ENCODE results near the gene CYP20A1. TPM values are rescaled to one million over a fixed set of nuclear protein-coding genes. Genes with fewer than 3 reads are reported as not detected.
"Not testable (repeated sequence)": the region's sequence is repeated elsewhere in the genome, so short reads cannot be mapped to it uniquely, and the experiment has no call there.

CYP20A1 gene, protein sequence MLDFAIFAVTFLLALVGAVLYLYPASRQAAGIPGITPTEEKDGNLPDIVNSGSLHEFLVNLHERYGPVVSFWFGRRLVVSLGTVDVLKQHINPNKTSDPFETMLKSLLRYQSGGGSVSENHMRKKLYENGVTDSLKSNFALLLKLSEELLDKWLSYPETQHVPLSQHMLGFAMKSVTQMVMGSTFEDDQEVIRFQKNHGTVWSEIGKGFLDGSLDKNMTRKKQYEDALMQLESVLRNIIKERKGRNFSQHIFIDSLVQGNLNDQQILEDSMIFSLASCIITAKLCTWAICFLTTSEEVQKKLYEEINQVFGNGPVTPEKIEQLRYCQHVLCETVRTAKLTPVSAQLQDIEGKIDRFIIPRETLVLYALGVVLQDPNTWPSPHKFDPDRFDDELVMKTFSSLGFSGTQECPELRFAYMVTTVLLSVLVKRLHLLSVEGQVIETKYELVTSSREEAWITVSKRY
- polyA plus RNA-seq (ENCODE audit: insufficient read length in 10 of 10), result 10 to 100 TPM; 11.9 to 18.0 (median 14.3) TPM
- long read RNA-seq, donor 1, partial matches to known transcripts, result 0 of 1 reads
- long read RNA-seq, donor 1, other reads (novel, unspliced or antisense), result 0 of 1 reads
- long read RNA-seq, donor 2, result 0 reads
- long read RNA-seq, donor 3, result 0 reads
- long read RNA-seq, donor 4, result 0 reads
- long read RNA-seq, donor 5, partial matches to known transcripts, result 0 of 3 reads
- long read RNA-seq, donor 5, other reads (novel, unspliced or antisense), result 0 of 3 reads
- long read RNA-seq, donor 6, partial matches to known transcripts, result 9 of 10 reads
- long read RNA-seq, donor 6, other reads (novel, unspliced or antisense), result 0 of 10 reads
- long read RNA-seq, donor 7, partial matches to known transcripts, result 0 of 1 reads
- long read RNA-seq, donor 7, other reads (novel, unspliced or antisense), result 0 of 1 reads
- long read RNA-seq, donor 8, partial matches to known transcripts, result 0 of 5 reads
- long read RNA-seq, donor 8, other reads (novel, unspliced or antisense), result 0 of 5 reads
- long read RNA-seq, donor 9, result 0 reads

DNA sequence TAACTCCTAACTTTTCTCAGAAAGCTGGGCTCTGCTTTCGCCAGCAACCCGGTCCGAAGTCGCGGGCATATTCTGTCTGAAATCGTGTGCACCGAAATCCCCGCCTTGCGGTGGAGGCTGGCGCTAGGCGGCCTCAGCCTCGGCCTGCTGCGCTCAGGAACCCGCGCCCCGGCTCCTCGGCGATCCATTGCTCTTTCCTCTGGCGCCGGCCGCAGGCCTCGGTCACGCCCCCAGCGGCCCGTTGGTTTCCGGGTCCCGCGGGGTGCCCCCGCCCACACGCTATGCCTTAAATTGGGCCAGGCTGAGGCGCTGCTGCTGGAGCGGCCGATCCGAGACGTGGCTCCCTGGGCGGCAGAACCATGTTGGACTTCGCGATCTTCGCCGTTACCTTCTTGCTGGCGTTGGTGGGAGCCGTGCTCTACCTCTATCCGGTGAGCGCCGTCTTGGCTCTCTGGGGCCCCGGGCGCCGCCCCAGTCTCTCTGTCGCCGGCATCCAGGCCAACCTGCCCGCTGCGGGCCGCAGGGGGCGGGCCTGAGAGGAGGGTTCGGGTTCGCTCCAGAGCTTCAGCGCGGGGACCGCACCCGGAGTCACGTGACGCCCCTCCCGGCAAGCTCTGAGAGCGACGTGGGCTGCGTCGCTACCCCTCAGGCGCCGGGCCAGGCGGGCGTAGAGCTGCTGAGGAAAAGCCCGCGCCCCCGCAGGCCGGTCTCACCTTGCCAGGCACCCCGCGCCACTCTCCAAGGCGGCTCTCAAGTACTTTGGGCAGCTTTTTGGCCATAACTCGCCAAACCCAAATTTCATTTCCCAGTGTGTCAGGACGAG lies at the start of gene CYP20A1:
Gene CYP20A1 (plus strand): TSS at position 315 of the 823 bp plus-strand sequence. CDS start 45 bp downstream, at position 360.
- peak; percentile 97 to 99 (median 98) for DNase-seq

DNA sequence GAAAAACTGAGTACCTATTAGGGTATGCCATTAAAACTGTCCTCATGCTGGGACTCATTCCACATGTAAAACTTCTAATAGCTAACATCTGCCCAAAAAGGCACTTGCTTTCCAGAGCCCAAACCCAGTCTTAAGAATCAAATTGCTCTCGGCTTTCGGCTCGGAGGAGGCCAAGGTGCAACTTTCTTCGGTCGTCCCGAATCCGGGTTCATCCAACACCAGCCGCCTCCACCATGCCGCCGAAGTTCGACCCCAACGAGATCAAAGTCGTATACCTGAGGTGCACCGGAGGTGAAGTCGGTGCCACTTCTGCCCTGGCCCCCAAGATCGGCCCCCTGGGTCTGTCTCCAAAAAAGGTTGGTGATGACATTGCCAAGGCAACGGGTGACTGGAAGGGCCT lies 48.3 kb upstream of the CYP20A1 start:
- not testable (repeated sequence) for DNase-seq

DNA sequence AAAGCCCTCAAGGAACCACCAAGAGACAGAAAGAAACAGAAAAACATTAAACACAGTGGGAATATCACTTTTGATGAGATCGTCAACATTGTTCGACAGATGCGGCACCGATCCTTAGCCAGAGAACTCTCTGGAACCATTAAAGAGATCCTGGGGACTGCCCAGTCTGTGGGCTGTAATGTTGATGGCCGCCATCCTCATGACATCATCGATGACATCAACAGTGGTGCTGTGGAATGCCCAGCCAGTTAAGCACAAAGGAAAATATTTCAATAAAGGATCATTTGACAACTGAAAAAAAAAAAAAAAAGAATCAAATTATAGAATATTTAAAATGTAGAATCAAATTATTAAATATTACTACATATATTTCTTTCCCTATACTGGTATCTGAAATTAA lies 47.8 kb upstream of the CYP20A1 start:
- not testable (repeated sequence) for DNase-seq

DNA sequence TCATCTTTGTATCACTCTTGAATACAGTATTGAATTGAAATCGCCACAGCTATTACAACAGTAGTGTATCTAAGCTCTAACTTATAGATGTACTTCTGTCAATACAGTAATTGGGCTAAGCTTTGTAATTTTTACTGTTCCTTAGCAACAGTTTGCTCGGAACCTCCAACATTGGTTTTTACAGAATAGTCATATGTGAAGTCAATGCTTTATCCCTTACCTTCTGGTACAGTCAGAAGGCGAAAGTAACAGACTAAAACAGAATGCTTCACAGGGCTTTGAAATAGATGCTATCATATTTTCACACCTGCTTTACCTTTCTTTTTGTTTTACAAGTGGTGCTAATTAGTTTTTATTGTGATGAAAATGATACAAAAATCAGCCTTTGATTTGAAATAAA lies 46.9 kb upstream of the CYP20A1 start:
- DNase-seq, result no peak

DNA sequence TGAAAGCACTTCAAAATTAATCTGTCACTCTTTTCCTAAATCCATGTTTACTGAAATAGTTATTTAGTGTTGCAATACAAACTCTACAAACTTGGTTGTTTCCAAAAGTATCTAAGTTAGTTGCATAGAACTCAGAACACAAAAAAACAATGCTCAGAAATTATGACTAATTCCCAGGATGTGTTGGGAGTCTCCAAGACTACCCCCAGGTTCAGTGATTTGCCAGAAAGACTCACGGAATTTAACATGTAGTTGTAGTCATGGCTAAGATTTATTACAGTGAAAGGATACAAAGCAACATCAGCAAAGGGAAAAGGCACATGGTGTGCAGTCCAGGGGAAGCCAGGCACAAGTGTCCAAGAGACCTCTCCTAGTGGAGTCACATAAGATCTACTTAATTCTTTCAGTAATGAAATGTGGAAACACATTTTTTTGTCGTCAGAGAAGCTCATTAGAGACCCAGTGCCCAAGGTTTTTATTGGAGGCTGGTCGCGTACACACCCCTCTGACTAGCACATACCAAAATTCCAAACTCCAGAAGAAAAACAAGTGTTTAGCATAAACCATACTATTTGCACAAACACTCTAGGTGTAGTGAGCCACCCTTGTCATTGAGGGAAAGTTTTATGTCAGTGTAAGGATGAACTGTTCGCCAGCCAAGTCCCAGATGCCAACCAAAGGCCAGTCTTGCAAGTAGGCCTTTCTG lies 43.3 kb upstream of the CYP20A1 start:
- DNase-seq, result no peak

DNA sequence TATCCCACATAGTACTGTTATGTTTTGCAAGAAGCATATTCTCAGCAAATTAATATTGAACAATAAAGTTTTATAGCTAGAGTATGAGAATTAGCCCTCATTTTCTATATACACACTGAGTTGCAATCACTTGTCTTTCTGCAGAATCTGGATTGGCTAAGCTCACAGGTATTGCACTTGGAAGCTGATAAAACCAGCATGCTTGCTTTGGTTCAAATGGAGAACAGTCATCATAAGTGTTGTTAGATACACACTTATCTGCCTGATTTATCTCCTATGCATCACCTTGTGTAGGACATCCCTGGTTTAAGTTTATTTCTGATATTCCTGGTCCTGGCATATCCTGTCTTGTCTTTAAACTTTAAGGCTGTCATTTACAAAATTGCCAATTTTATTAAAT lies 38.0 kb upstream of the CYP20A1 start:
- no peak for DNase-seq

DNA sequence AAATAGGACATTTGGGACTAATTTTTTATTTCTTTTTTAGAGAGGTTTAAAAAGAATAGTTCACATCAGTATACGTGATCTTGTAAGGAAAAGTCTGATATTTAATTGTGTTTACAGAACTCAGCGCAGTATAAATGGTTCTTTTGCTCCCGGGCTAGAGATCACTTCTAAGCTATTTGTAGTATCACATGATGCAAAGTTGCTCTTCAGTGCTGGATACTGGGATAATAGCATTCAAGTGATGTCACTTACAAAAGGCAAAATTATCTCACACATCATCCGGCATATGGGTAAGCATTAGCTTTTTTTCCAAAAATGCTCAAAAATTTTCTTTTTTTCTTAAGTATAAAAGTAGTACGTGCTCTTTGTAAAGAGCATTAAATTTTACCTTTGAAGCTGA lies 37.4 kb upstream of the CYP20A1 start:
- DNase-seq, result no peak

DNA sequence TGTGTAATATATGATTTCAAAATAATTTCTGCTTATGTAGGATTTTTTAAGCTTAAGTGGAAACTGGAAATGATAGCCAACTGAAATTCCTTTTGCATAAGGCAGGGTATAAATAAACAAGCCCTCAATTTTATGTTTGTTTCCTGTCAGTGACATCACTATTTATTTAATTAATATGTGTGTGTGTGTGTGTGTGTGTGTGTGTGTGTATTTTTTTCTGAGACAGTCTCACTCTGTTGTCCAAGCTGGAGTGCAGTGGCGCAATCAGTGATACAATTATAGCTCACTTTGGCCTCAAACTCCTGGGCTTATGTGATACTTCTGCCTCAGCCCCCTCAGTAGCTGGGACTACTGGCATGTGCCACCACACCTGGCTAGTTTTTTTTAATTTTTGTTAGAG lies 29.3 kb upstream of the CYP20A1 start:
- no peak for DNase-seq

DNA sequence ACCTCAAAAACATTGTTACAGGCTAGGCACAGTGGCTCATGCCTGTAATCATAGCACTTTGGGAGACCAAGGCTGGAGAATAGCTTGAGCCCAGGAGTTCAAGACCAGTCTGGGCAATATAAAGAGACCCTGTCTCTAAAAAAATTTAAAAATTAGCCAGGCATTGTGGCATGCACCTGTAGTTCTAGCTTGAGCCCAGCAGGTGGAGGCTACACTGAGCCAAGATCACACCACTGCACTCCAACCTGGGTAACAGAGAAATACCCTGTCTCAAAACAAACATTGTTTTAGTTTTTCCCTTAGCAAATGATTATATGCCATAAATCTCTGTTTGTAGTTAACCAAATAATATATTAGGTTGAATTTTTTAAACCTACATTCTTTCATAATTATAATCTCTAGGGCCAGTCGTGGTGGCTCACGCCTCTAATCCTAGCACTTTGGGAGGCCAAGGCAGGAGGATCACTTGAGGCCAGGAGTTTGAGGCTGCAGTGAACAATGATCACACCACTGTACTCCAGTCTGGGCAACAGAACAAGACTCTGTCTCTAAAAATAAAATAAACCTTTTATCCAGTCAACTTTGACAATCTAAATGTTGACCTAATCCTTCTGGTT lies 13.3 kb upstream of the CYP20A1 start:
- peak in 1 of 3 donors; percentile 6 for DNase-seq

DNA sequence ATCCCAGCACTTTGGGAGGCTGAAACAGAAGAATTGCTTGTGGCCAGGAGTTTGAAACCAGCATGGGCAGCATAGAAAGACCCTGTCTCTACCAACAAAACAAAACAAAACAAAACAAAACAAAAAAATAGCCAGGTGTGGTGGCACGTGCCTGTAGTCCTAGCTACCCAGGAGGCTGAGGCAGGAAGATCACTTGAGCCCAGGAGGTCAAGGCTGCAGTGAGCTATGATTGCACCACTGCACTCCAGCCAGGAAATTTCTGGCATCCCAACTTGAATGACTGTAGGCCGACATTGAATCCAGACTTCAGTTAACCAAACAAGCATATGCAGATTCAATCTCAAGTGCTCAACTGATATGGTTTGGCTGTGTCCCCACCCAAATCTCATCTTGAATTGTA lies 9.1 kb upstream of the CYP20A1 start:
- not testable (repeated sequence) for DNase-seq

DNA sequence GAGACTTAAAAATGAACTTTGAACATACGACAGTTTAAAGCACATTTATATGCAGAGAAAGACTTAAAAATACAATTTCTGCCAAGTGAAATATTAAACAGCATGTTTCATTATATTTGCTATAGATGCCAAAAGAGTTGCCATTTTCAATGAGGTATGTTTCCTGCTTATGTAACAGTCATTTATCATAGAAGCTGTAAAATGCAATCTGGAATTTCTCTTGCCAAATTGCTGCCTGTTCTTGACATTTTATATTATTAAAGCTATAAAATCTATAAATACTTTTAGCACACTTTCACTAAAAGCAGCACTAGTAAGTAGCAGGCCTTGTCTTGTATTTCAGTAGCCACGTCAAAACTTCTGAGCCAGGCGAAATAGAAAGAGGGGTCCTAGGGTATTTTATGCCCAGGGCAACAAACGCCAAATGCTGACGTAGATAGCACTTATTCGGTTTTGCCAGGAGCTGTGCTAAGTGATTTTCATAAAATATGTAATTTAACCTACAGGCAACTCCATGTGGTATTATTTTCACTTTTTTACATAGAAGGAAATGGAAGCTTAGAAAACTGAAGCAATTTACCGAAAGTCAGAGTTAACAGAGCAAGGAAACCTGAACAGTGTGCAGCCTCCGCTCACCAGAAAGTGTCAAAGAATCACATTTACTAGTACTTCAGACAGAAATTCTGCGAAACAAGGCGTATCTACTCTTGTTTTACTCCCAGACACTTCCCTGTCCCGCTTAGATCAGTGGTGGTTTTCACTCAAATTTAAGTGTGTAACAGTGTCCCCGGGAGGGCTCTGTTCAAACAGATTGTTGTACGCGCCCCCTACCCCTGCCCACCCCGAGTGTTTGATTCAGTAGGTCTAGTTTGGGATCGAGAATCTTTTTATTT lies 1.2 kb upstream of the CYP20A1 start:
- DNase-seq, result peak in 1 of 3 donors; percentile 13

DNA sequence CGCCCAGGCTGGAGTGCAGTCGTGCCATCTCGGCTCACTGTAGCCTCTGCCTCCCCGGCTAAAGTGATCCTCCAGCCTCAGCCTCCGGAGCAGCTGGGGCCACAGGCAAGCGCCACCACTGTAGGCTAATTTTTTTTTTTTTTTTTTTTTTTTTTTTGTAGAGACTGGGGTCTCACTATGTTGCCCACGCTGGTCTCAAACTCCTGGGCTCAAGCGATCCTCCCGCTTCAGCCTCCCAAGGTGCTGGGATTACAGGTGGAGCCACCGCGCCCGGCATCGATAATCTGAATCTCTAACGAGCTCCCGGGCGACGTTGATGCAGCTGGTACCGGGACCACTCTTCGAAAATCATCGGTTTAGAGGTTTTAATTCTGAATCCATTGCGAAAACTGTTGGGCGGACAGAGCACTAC lies 520 bp upstream of the CYP20A1 start:
- DNase-seq, result no peak

DNA sequence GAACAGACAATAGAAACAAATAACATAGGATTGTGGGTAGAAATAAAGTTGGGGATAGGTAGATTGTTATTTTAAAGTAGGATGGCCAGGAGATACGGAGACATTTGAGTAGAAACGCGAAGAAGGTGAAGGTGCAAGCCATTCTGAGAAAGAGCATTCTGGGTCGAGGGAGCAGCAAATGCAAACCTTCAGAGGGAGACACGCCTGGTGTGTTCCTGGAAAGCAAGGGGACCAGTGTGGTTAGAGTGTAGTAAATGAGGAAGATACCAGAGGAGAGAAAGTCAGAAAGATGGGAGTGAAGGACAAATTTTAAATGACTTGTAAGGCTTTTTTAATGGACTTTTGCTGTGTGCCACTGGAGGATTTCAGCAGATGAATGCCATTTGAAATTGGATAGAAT lies 1.7 kb downstream of the CYP20A1 start:
- no peak for DNase-seq

DNA sequence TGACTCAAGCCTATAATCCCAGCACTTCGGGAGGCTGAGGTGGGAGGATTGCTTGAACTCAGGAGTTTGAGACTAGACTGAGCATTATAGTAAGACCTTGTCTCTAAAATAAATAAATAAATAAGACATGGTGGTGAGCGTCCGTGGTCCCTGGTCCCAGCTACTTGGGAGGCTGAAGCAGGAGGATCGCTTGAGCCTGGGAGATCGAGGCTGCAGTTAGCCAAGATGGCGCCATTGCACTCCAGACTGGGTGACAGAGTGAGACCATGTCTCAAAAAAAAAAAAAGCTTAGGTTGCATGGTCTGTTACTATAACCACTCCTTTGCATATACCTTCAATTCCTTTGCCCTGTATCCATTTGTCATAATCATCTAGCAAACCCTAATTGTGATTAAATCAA lies 3.7 kb downstream of the CYP20A1 start:
- DNase-seq, result no peak

DNA sequence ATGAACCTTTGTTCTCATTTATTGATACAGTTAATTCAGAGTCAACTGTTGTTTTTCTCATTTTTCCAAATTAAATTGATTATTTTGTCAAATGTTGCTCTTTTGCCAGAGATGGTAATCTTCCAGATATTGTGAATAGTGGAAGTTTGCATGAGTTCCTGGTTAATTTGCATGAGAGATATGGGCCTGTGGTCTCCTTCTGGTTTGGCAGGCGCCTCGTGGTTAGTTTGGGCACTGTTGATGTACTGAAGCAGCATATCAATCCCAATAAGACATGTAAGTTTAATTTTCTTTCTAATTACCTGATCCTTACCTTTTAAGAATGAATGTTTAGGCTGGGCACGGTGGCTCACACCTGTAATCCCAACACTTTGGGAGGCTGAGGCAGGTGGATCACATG lies 7.8 kb downstream of the CYP20A1 start:
- no peak for DNase-seq

DNA sequence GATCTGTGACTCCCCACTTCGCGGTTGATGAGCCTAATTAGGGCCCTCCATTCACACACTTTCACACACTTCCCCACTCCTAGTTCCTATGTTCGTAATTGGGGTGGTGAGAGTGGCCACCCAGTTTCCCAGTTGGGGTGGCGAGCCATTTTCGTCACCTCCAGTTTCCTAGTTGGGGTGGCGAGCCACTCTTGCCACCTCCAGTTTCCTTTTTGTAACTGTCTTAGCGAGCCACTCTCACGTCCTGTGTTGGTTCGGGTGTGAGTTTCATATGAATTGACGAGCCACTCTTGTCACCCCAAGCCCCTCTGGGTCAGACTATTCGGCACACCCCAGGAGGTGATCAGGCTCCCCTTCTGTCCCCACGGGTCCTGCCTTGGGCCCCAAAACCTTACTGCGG lies 14.0 kb downstream of the CYP20A1 start:
- no peak for DNase-seq

DNA sequence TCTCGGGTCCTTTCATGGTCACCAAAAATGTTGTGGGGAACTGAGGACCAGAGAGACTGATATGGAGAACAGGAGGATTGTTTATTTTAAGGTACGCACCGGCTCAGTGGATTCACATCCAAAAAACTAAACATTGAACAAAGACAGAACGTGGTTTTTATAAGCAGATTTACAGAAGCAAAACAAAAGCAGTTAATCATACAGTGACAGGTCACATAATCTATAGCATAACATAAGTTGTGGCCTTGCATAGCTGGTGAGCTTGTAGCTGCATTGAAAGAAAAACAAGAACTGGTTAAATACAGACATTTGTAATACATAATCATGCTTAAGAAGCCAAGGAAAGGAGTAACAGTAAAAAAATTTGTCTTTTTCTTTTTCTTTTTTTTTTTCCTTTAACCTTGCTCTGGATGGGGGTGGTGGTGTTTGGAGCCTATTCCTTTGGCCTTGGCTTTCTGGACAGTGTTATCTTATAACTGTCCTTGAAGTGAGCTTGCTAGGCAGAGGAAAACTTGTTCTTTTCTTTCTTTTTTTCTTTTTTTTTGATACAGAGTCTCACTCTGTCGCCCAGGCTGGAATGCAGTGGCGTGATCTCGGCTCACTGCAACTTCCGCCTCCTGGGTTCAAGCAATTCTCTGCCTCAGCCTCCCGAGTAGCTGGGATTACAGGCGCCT lies 14.7 kb downstream of the CYP20A1 start:
- not testable (repeated sequence) for DNase-seq

DNA sequence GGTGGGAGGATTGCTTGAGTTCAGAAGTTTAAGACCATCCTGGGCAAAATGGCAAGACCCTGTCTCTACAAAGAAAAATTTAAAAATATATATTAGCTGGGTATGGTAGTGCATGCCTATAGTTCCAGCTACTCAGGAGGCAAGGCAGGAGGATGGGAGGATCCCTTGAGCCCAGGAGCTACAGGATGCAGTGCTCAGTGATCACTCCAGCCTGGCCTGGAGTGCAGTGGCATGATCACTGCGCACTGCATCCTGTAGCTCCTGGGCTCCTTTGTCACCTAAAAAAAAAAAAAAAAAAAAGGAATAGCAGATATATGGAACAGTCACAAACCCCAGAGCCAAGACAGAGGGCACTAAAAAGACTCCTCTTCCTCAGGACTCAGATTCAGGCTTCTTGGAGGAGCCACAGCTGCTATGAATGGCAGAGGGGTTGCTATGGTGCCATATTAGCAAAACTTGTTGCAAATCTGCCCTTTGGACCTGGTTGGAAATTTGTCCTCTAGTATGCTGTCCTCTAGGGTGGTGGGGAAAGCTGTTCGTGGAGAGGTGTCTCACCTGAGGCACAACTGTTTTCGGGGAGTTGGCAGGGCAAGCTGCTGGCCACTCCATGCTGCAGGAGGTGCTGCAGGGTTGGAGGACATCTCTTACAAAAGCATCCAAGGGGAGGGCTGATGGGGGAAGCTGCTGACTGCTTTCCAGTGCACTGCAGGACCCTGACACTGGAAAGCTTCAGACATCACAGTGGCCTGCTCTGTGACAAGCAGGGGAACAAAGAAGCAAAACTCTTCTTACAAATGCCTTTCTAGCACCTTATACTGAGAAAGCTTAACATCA lies 22.7 kb downstream of the CYP20A1 start:
- DNase-seq, result no peak
